Activated T-cell treated with anti-CD3 and anti-CD28 coated beads, Interleukin-2, amount 50 U/mL, for 24 hours (primary cell): Measurements from ENCODE around the gene TMEM130.
"Not testable (repeated sequence)": the region's sequence is repeated elsewhere in the genome, so short reads cannot be mapped to it uniquely, and the experiment has no call there.

Experiments
- DNase-seq: peaks from one replicate; pipeline ENCODE4 v3.0.0-alpha.2; 2020
- H3K27ac Mint-ChIP-seq: 2 replicates; pipeline ENCODE4 v1.8.0; 2020; ENCODE audit warnings: mild to moderate bottlenecking, mixed read lengths
- H3K27me3 Mint-ChIP-seq: 2 replicates; pipeline ENCODE4 v1.8.0; 2020; ENCODE audit warnings: mixed read lengths
- H3K36me3 Mint-ChIP-seq: 2 replicates; pipeline ENCODE4 v1.8.0; 2020; ENCODE audit warnings: low read depth, mixed read lengths
- H3K4me1 Mint-ChIP-seq: 2 replicates; pipeline ENCODE4 v1.8.0; 2020; ENCODE audit warnings: low read depth, mixed read lengths
- H3K4me3 Mint-ChIP-seq: 2 replicates; pipeline ENCODE4 v1.8.0; 2020; ENCODE audit warnings: mild to moderate bottlenecking, moderate library complexity, mixed read lengths
- H3K9me3 Mint-ChIP-seq: 2 replicates; pipeline ENCODE4 v1.8.0; 2020; ENCODE audit warnings: mixed read lengths

The TMEM130 gene

GRCh38 chr7:98869027-98869596 is 702 bp downstream of the TMEM130 start:
- no peak for DNase-seq
- Mint-ChIP-seq H3K4me3 (peak overlapping the region; percentile 18), H3K27ac (no peak overlapping the region), H3K36me3 (no peaks in the 10 kb centered on the region), H3K4me1 (peaks cover 4% of the 10 kb centered on the region), H3K27me3 (peaks cover 38% of the 10 kb centered on the region), H3K9me3 (no peaks in the 10 kb centered on the region)

GRCh38 chr7:98868450-98868849 is 1.4 kb downstream of the TMEM130 start:
- no peak for DNase-seq
- H3K27ac Mint-ChIP-seq: no peak overlapping the region
- H3K4me1 Mint-ChIP-seq: peaks cover 4% of the 10 kb centered on the region
- H3K4me3 Mint-ChIP-seq: no peak overlapping the region
- no peaks in the 10 kb centered on the region for H3K36me3 Mint-ChIP-seq
- no peaks in the 10 kb centered on the region for H3K9me3 Mint-ChIP-seq
- peaks cover 38% of the 10 kb centered on the region for H3K27me3 Mint-ChIP-seq

GRCh38 chr7:98866765-98867164 is 3.0 kb downstream of the TMEM130 start:
- Mint-ChIP-seq H3K27me3 (peaks cover 37% of the 10 kb centered on the region), H3K4me1 (peaks cover 4% of the 10 kb centered on the region), H3K9me3 (no peaks in the 10 kb centered on the region), H3K27ac (no peak overlapping the region), H3K4me3 (no peak overlapping the region), H3K36me3 (no peaks in the 10 kb centered on the region)
- DNase-seq: no peak

GRCh38 chr7:98866351-98866750 is 3.5 kb downstream of the TMEM130 start:
- Mint-ChIP-seq H3K27ac (no peak overlapping the region), H3K27me3 (peaks cover 34% of the 10 kb centered on the region), H3K36me3 (no peaks in the 10 kb centered on the region), H3K4me1 (peaks cover 4% of the 10 kb centered on the region), H3K9me3 (no peaks in the 10 kb centered on the region), H3K4me3 (no peak overlapping the region)
- no peak for DNase-seq

GRCh38 chr7:98864731-98865453 is 4.9 kb downstream of the TMEM130 start:
- H3K27me3 Mint-ChIP-seq: peaks cover 28% of the 10 kb centered on the region
- H3K4me3 Mint-ChIP-seq: no peak overlapping the region
- no peak for DNase-seq
- no peaks in the 10 kb centered on the region for H3K9me3 Mint-ChIP-seq
- H3K27ac Mint-ChIP-seq: no peak overlapping the region
- H3K36me3 Mint-ChIP-seq: no peaks in the 10 kb centered on the region
- no peaks in the 10 kb centered on the region for H3K4me1 Mint-ChIP-seq

- no peak overlapping the region for H3K27ac Mint-ChIP-seq
- peaks cover 25% of the 10 kb centered on the region for H3K27me3 Mint-ChIP-seq
- DNase-seq: no peak
- H3K4me1 Mint-ChIP-seq: no peaks in the 10 kb centered on the region
- H3K9me3 Mint-ChIP-seq: no peaks in the 10 kb centered on the region
- no peaks in the 10 kb centered on the region for H3K36me3 Mint-ChIP-seq
- H3K4me3 Mint-ChIP-seq: no peak overlapping the region
Observed at GRCh38 chr7:98863601-98864000, 6.2 kb downstream of the TMEM130 start.

GRCh38 chr7:98862716-98863420 is 6.9 kb downstream of the TMEM130 start:
- DNase-seq: no peak
- H3K4me3 Mint-ChIP-seq: no peak overlapping the region
- no peaks in the 10 kb centered on the region for H3K36me3 Mint-ChIP-seq
- H3K27me3 Mint-ChIP-seq: peaks cover 22% of the 10 kb centered on the region
- H3K27ac Mint-ChIP-seq: no peak overlapping the region
- no peaks in the 10 kb centered on the region for H3K9me3 Mint-ChIP-seq
- H3K4me1 Mint-ChIP-seq: no peaks in the 10 kb centered on the region

- Mint-ChIP-seq H3K36me3 (no peaks in the 10 kb centered on the region), H3K27ac (no peak overlapping the region), H3K27me3 (peaks cover 17% of the 10 kb centered on the region), H3K9me3 (no peaks in the 10 kb centered on the region), H3K4me3 (no peak overlapping the region), H3K4me1 (no peaks in the 10 kb centered on the region)
- DNase-seq: no peak
Observed at GRCh38 chr7:98862203-98862602, 7.6 kb downstream of the TMEM130 start.

GRCh38 chr7:98860071-98860470 is 9.7 kb downstream of the TMEM130 start:
- no peak overlapping the region for H3K4me3 Mint-ChIP-seq
- H3K36me3 Mint-ChIP-seq: no peaks in the 10 kb centered on the region
- DNase-seq: no peak
- no peak overlapping the region for H3K27ac Mint-ChIP-seq
- H3K4me1 Mint-ChIP-seq: no peaks in the 10 kb centered on the region
- H3K9me3 Mint-ChIP-seq: no peaks in the 10 kb centered on the region
- H3K27me3 Mint-ChIP-seq: peaks cover 17% of the 10 kb centered on the region

GRCh38 chr7:98855610-98856422 is 14.0 kb downstream of the TMEM130 start:
- peaks cover 19% of the 10 kb centered on the region for H3K27me3 Mint-ChIP-seq
- peaks cover 2% of the 10 kb centered on the region for H3K9me3 Mint-ChIP-seq
- H3K27ac Mint-ChIP-seq: no peak overlapping the region
- H3K4me3 Mint-ChIP-seq: no peak overlapping the region
- no peaks in the 10 kb centered on the region for H3K4me1 Mint-ChIP-seq
- H3K36me3 Mint-ChIP-seq: no peaks in the 10 kb centered on the region
- no peak for DNase-seq

- no peak for DNase-seq
- H3K27ac Mint-ChIP-seq: no peak overlapping the region
- H3K4me3 Mint-ChIP-seq: no peak overlapping the region
- H3K9me3 Mint-ChIP-seq: peaks cover 8% of the 10 kb centered on the region
- H3K4me1 Mint-ChIP-seq: no peaks in the 10 kb centered on the region
- H3K36me3 Mint-ChIP-seq: no peaks in the 10 kb centered on the region
- peaks cover 2% of the 10 kb centered on the region for H3K27me3 Mint-ChIP-seq
Observed at GRCh38 chr7:98852826-98853225, 17.0 kb downstream of the TMEM130 start.

GRCh38 chr7:98848918-98849317 is 20.9 kb downstream of the TMEM130 start:
- DNase-seq: no peak
- peaks cover 2% of the 10 kb centered on the region for H3K27me3 Mint-ChIP-seq
- no peaks in the 10 kb centered on the region for H3K36me3 Mint-ChIP-seq
- no peak overlapping the region for H3K27ac Mint-ChIP-seq
- H3K9me3 Mint-ChIP-seq: peaks cover 8% of the 10 kb centered on the region
- H3K4me3 Mint-ChIP-seq: no peak overlapping the region
- H3K4me1 Mint-ChIP-seq: no peaks in the 10 kb centered on the region

- peaks cover 10% of the 10 kb centered on the region for H3K27me3 Mint-ChIP-seq
- H3K27ac Mint-ChIP-seq, H3K9me3 Mint-ChIP-seq, DNase-seq, H3K4me1 Mint-ChIP-seq, H3K36me3 Mint-ChIP-seq, H3K4me3 Mint-ChIP-seq: not testable (repeated sequence)
Observed at GRCh38 chr7:98842552-98842951, 27.3 kb downstream of the TMEM130 start.

- Mint-ChIP-seq H3K4me3 (no peak overlapping the region), H3K4me1 (peaks cover 2% of the 10 kb centered on the region), H3K36me3 (no peaks in the 10 kb centered on the region), H3K9me3 (no peaks in the 10 kb centered on the region), H3K27ac (no peak overlapping the region), H3K27me3 (peaks cover 18% of the 10 kb centered on the region)
- peak; percentile 85 for DNase-seq
Observed at GRCh38 chr7:98841179-98841997, 28.4 kb downstream of the TMEM130 start.
